Heart left ventricle (tissue), 13 donors: ENCODE results near the gene P2RY12.

Experiments
- CTCF ChIP-seq, 12 donors: fragments of 200-600 bp; sonication (generic) in 4 of 12; IDR thresholded peaks; one replicate each; pipeline versions ENCODE4 v1.5.0 to v1.8.0; 2018 to 2022; ENCODE audit warnings: antibody characterized with exemption in 12 of 12, mild to moderate bottlenecking in 5 of 12
- POLR2A ChIP-seq, 2 donors: fragments of 450-650 bp; IDR thresholded peaks; one replicate each; pipeline ENCODE4 v1.6.1; 2017; ENCODE audit warnings: antibody characterized with exemption in 2 of 2, mild to moderate bottlenecking in 2 of 2, moderate library complexity in 2 of 2
- donor health status: ischemic (EF 13 %, LVEDD 7.1; RV severe dilation, severe dysfunction).
- donor health status: DM: no; HTN: yes; CAD: no.
- donor health status: DM: no; HTN: no; CAD: no.
- donor health status: ischemic (EF 25% LVEDD 6.9; RV normal size, moderate dysfunction).
- donor health status: ischemic (EF 25% LVEDD 5.7; RV mildly dilated, moderate dysfunction).
- donor health status: ischemic (EF 35%, LVEDD 5.7; RV mildly dilated, moderate dysfunction).
- donor health status: nonischemic (EF 11% LVEDD 7.7; RV severe dilation, severe dysfunction).
- donor health status: DM: yes; HTN: yes; CAD: no.
- donor health status: PGD.
- donor health status: ischemic (EF 29% LVEDD 5.4; RV normal size, mild dysfunction).
- donor health status: nonischemic (EF 23%, LVEDD 6.1; RV moderate dilation, normal function).

- no peak for TF ChIP-seq CTCF (IDR thresholded peaks at IDR 0.05)
- no peak for TF ChIP-seq POLR2A (IDR thresholded peaks at IDR 0.05)
Observed at GRCh38 chr3:151394611-151395010, 10.1 kb upstream of the P2RY12 start.
